Activated CD8-positive, alpha-beta memory T cell treated with anti-CD3 and anti-CD28 coated beads, Interleukin-2, amount 50 U/mL, for 1 hour (primary cell): ENCODE results near the gene ADM2.
"Not testable (repeated sequence)": the region's sequence is repeated elsewhere in the genome, so short reads cannot be mapped to it uniquely, and the experiment has no call there.

Experiments used
- DNase-seq: peaks from one replicate; pipeline ENCODE4 v3.0.0-alpha.2; 2020; ENCODE audit errors: extremely low read depth

The ADM2 gene

DNA sequence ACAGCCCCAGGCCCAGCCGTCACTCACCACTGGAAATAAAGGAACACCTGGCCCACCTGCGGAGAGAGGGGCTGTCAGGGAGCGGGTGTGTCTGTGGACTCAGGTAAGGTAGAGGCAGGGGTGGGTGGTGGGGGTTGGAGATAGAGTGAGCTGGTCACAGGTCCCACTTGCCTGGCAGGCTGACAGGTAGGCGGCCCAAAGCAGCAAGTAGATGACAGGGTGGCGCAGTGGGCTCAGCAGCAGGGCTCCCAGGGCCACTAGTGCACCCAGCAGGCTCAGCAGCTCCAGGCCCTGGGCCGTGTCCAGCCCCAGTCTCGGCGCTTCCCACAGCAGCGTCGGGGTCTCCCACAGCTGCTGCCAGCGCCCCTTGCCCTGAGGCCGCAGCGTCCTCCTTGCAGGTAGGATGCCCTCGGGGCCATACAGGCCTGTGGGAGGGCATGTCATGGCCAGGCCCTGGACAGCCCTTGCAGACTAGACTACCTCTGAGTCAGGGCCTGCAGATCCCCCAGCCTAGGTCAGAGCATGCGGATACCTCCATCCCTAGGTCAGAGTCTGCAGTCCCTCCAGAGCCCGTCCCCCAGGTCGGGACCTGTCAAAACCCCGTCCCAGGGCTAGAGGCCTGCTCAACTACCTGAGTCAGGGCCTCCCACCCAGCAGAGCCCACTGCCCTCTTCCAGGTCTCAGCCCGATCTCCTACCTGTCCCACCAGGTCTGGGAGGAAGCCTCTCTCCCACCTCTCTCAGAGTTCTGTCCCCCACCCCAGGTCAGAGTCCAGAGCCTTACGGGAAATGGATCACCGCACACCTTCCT, 25.5 kb downstream of the ADM2 start:
- no peak for DNase-seq

GRCh38 chr22:50507421-50507990, 26.2 kb downstream of the ADM2 start, which contains the start of gene LMF2:
Gene LMF2, minus strand, starts transcription at chr22:50507702. Its CDS starts 27 bp downstream, at chr22:50507675.
- peak; percentile 81 for DNase-seq

DNA sequence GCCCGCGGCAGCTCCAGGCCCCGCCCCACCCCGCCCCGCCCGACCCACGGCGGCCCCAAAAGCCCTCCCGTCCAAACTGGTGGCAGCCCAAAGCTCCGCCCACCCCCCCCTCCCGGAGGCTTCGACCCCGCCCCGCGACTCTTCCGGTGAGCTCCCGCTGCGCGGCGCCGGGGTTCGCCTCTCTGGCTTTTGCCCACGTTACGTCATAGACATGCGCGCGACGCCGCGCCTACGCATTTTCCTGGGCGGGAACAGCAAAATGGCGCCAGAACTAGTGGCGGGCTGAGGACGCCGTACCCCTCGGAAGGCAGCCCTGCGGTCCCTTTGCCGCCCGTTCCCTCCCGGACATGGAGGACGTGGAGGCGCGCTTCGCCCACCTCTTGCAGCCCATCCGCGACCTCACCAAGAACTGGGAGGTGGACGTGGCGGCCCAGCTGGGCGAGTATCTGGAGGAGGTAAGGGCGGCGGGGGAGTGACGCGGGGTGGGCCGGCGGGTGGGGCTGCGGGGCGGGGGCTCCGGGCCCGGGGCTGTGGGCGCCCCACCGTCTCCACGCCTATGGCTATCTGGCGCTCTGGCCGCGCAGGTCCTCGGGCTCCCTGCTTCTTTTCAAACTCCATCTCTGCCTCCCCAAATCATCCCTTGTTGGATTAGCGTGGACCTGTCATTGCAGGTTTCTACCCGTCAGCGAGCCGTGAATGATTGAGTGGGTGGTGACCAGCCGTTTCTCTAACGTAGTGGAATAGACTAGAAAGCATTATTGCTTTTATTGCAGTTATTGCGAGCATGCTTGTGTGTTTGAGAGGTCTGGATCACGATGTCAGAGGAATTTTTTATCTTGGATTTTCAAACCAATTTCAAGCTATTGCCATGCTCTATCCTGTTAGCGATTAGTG, 26.9 kb downstream of the ADM2 start, which contains the start of gene NCAPH2:
NCAPH2 (plus strand) TSS at position 234 of the 894 bp plus-strand sequence; CDS start at position 348, 114 bp downstream.
- DNase-seq = peak; percentile 94

- no peak for DNase-seq
Measured at GRCh38 chr22:50508897-50509296, 27.6 kb downstream of the ADM2 start.

- no peak for DNase-seq
Measured at GRCh38 chr22:50513175-50513574, 31.8 kb downstream of the ADM2 start.

- DNase-seq = no peak
Measured at GRCh38 chr22:50516068-50516467, 34.7 kb downstream of the ADM2 start.

- DNase-seq = no peak
Measured at GRCh38 chr22:50516891-50517290, 35.5 kb downstream of the ADM2 start.

DNA sequence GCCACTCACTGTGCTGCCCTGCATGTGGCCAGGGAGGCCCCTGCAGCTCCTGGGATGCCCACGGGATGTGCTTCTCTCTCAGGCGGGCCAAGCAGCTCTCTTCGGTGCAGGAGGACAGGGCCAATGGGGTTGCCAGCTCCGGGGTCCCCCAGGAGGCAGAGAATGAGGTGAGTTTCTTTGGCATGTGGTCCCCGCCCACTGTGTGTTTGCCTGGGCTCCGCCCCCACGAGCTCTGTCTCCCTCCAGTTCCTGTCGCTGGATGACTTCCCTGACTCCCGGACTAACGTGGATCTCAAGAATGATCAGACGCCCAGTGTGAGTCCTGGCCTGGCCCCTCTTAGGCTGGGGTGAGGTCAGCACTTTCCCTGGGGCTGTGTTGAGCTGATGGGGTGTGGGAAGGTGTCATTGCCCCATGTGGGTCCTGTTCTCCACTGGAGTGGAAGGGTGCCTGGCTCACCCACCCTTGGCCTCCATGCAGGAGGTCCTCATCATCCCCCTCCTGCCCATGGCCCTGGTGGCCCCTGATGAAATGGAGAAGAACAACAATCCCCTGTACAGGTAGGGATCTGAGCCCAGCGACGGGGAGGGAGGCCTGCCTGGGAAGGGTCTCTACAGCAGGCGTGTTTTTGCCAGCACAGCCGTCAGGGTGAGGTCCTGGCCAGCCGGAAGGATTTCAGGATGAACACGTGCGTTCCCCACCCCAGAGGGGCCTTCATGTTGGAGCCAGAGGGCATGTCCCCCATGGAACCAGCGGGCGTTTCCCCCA, 36.3 kb downstream of the ADM2 start:
- DNase-seq = no peak

GRCh38 chr22:50518606-50519005, 37.3 kb downstream of the ADM2 start:
- DNase-seq = no peak

GRCh38 chr22:50519151-50519550, 37.8 kb downstream of the ADM2 start:
- no peak for DNase-seq

DNA sequence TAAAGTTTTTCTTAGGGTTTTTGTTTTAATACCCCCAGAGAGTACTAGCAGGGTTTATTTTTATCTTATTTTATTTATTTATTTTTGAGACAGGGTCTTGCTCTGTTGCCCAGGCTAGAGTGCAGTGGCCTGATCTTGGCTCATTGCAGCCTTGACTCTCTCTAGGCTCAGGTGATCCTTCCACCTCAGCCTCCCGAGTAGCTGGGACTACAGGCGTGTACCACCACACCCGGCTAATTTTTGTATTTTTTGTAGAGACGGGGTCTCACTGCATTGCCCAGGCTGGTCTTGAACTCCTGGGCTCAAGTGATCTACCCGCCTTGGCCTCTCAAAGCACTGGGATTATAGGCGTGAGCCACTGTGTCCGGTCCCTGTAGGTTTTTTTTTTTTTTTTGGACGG, 38.8 kb downstream of the ADM2 start:
- not testable (repeated sequence) for DNase-seq

- DNase-seq = no peak
Measured at GRCh38 chr22:50520826-50521453, 39.6 kb downstream of the ADM2 start.

DNA sequence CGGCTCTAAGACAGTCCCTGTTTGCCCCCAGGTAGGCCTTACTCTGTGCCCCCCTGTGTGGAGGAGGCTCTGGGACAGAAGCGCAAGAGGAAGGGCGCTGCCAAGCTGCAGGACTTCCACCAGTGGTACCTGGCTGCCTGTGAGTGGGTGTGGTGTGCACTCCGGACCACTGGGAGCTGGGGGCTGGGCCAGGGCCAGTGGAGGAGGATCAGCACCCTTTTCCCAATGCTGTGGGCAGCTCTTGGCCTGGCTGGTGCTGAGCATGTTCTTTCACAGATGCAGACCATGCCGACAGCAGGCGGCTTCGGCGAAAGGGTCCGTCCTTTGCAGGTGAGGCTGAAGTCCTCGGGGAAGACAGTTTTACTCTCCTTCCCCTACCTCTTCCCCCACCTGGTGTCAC, 40.4 kb downstream of the ADM2 start:
- DNase-seq = no peak

DNA sequence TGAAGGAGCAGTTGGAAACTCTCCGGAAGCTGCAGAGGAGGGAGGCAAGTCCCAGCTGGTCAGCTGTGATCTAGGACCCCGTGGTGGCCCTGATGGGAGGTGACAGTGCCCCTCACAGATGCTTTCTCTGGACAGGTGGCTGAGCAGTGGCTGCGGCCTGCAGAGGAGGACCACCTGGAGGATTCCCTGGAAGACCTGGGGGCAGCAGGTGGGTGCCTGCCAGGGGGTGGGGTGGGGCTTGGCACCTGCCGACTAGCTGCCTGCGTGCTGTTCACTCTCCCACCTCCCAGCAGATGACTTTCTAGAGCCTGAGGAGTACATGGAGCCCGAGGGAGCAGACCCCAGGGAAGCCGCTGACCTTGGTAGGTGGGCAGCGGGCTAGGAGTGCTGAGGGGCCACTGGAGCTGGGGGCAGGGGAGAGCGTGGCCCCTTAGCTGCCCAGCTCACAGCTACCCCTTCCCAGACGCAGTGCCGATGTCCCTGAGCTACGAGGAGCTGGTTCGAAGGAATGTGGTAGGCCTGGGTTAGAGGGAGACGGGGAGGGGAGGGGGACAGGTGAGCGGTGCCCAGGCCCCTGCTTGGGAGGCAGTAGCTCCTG, 41.0 kb downstream of the ADM2 start:
- DNase-seq = no peak

DNA sequence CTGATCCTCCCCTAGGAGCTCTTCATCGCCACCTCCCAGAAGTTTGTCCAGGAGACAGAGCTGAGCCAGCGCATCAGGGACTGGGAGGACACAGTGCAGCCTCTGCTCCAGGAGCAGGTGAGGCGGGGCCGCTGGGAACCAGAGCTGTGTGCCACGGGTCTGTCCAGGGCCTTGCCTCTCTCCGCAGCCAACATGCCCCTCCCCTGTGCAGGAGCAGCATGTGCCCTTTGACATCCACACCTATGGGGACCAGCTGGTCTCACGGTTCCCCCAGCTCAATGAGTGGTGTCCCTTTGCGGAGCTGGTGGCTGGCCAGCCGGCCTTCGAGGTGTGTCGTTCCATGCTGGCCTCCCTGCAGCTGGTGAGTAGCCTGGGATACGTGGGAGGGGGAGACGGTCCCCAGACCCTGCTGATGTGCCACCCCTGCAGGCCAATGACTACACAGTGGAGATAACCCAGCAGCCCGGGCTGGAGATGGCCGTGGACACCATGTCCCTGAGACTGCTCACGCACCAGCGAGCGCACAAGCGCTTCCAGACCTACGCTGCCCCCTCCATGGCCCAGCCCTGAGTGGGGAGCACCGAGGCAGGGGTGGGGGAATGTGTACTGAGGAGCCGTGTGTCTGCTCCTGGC, 41.6 kb downstream of the ADM2 start:
- no peak for DNase-seq

- DNase-seq = no peak
Measured at GRCh38 chr22:50523458-50523805, 42.1 kb downstream of the ADM2 start.

DNA sequence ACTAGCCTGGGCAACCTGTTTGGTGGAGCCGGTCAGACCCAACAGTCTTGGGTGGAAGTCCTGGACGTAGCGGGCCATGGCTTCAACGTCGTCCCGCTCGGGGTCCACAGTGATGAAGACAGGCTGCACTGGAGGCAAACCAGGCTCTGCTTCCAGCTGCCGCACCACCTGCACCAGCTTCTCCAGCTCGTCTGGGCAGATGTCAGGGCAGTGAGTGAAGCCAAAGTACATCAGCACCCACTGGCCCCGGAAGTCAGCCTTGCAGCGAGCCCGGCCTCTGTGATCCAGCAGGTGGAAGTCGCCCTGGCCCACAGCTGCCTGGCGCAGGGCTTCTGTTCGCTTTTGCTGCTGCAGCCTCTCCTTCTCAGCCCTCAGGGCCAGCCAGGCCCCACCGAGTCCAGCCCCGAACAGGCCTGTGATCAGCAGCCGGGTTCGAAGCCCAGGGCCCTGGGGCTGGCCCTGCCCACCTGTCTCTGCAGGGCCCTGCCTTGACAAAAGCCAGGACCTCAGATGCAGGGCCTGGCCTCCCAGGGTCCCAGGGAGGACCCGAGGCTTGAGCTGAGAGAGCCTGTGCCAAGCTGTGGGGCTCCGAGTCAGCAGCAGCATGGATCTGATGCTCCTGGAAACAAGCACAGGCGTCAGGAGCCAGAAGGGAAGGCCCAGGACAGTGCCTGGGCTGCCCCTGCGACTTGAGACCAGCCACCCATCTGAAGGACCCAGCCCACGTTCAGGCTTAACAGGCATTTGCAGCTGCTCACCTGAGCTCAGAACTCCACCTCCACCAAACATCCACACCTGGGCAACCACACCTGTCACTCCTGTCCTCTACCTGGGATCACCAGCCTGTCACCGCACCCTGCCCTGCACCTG, 42.7 kb downstream of the ADM2 start:
- DNase-seq = no peak

DNA sequence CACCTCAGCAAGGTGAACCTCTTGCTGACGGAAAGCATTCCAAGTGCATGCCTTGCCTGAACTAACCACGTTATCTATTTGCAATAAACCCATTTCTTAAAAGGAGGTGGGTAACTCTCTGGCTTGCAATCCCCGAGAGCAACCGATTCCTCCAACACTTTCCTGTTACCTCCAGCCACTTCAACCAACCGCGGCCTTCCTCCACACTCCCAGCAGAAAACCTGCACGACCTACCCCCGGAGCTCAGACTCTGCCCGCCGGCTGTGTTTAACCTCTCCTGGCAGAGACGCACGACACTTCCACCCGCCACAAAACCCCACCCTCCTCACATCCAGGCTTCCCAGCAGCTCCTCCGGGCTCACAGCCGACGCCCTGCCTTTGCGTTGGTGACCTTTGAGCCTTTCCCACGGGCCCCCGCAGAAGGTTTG, 43.3 kb downstream of the ADM2 start:
- no peak for DNase-seq
